Fibroblast of skin of left biceps (primary cell): ENCODE measurements around the gene DYNLT1.
"Not testable (repeated sequence)": the region's sequence is repeated elsewhere in the genome, so short reads cannot be mapped to it uniquely, and the experiment has no call there.

ENCODE experiments used
- DNase-seq, 2 experiments: peaks; one replicate each; pipeline ENCODE4 v3.0.0-alpha.2; 2013; ENCODE audit warnings: low read depth in 2 of 2

The DYNLT1 gene

DNA sequence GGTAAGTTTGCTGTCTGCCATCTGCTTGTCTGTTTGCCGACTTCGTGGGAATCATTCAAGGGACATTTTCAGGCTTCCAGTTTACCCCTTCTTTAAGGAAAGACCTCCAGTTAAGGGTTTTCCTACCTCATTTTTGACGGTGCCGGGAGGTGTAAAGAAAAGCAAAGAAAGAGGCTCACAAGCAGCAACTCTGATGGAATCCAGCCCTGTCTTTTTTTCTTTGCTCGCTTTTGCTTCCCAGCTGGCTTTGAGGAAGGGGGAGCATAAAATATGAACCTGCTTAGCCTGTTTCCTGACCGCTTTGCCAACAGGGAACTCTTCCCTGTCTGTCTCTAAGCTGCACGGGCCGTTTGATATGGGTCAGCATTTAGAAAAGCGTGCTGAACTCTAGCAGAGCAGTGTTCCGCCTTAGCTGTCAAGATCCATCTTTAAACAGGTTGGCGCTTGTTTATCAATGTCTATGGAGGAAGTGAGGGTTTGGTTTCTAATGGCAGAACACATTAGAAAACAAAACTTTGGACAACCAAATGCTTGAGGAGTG lies 19.2 kb upstream of the DYNLT1 start:
- no peak for DNase-seq

DNA sequence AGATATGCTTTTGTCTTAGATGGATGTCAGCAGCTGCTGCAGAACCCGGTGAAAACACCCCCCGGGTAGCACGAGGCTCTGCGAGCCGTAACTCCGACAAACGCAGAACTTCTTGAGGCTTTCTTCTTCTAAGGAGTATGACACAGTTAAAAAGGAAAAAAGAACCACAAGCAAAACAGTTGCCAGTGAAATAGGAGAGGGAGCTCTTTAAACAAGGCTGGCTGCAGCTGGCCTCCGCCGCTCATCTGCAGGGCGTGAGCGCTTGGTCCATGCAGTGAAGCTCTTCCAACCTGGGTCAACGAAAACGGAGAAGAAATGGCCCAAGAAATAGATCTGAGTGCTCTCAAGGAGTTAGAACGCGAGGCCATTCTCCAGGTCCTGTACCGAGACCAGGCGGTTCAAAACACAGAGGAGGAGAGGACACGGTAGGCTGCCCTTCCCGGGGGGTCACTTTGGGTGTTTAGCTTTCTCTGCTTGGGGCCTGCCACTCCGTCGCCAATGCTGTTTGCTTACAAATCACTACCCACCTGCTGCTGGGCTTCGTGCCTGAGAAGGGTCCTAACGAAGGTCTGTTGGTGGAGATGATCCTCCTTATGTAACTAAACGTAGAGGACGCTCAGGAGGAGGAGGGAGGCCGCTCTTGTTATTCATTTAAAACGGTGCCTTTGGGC lies 18.5 kb upstream of the DYNLT1 start:
- peak; percentile 49 to 52 for DNase-seq

DNA sequence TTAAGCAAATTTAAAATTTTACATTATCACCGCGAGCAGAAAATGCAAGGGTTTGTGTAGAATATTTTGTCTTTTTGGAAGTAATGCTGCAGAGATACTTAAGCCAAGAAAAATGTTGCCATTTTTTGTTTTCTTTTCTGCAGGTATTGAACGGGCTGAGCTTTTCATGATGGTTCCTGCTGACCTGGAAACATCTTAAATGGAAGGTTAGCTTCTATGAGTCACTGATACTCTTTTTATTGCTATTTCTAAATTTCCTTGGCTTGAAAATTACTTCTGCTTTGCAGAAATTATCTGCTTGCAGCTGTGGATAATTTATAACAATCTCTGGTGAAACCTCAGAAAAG lies 18.0 kb upstream of the DYNLT1 start:
- no peak for DNase-seq

DNA sequence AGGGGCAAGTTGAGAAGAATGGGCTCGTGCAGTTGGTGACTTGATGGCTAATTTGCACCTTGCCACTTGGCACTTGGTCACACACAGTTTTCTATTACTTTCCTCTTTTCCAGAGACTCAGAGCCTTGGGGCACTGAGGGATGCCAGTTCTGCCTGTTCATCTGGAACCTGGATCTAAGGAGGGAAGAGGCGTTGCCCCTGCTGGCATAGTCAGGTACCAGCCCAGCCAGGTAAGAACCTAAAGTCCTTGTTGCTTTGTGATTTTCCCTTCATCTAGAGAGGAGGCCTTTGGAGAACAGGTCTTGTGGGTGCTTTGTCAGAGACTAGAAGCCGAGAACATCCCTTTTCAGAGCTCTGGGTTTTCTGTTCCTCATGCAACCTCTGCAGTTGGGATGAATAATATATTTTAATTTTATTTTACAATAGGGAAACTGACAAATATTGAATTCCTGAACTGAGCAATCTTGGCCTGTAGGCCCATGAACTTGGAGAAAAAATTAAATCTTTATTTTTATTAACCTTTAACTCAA lies 16.7 kb upstream of the DYNLT1 start:
- DNase-seq, result no peak

DNA sequence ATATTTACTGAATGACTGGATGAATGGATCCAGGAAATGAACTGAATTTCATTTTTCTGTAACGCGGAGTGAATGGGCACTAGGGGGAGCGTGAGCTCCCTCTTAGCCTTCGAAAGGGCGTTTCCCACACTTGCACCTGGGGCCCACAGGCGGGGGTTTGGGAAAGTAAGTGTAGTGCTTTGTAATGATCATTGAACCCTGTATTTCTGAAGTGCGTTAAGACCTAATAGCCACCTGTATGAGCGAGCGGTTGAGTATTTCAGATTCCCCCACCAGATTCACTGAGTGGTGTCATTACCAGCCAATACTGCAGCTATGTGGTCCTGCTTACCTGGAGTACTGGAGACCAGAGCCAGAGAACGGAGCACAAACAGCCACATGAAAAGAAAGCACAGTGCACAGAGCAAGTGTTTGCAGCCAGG lies 15.8 kb upstream of the DYNLT1 start:
- no peak for DNase-seq

DNA sequence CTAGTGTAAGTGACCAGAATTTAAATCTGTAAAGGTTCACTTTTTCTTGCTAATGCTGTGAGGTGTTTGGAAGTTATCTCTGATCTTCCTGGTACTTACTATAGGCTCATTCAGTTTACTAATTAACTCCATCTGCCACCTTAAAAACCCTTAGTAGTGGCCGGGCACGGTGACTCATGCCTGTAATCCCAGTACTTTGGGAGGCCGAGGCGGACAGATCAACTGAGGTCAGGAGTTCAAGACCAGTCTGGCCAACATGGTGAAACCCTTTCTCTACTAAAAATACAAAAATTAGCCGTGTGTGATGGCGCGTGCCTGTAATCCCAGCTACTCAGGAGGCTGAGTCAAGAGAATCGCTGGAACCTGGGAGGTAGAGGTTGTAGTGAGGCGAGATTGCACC lies 12.4 kb upstream of the DYNLT1 start:
- not testable (repeated sequence) for DNase-seq

DNA sequence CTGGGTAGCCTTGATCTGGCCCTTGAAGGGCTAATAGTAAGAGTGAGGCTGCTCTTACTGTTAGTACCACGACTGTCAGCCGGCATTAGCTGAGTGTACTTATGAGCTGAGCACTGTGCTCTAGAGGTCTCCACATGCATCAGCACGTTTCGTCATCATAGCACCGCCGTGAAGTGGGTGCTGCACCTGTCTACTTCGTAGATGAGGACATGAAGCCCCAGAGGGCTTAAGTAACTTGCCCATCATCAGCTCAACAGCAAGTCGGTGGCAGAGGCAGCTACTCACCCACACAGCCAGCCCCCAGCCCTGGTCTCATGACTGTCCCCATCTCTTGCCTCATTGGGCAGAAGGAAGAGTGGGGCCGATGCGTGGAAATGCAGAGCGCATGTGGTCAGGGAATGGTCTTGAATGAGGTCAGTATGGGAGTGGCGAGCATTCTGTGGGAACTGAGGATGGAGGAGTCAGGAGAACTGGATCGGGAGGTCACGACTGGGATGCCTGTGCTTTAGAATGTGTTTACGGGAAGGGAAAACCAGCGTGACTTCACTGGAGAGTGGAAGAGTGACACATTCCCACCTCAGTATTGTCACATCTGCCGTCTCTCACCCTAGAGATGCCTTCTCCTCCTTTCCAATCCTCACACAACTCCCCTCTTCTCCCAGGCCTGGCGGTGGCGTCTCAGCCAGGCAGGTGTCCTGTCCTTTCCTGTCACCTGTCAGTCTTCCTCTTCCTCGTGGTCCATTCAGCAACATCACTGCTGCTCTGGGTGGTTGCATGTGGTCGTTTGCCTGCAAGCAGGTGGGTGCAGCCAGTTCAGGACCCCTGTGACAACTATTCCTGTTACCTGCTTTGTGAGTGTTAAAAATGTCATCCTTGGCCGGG lies 11.3 kb upstream of the DYNLT1 start:
- no peak for DNase-seq

DNA sequence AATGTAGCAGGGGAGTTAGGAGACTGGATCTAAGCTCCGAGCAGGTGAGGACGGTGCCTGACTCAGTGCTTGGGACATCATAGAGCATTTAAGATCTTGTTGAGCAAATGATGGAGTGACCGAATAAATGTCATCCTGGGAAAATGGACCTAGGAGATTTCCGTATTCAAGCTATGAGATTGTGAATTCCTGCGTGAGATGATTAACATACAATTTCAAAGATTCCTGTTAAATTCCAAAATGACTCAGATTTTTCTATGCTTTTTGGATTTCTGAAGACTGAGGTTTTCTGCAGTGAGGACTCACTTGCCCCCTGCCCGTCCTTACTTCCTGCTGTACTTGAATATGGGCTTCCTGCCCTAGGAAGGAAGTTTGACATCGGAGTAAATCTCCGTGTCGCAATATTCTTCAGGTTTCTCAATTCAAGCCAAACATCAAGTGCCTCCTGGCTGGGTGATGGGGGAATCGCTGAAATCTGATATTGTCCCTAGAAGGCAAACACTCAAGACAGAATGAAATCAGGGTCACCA lies 10.5 kb upstream of the DYNLT1 start:
- peak; percentile 43 for DNase-seq

DNA sequence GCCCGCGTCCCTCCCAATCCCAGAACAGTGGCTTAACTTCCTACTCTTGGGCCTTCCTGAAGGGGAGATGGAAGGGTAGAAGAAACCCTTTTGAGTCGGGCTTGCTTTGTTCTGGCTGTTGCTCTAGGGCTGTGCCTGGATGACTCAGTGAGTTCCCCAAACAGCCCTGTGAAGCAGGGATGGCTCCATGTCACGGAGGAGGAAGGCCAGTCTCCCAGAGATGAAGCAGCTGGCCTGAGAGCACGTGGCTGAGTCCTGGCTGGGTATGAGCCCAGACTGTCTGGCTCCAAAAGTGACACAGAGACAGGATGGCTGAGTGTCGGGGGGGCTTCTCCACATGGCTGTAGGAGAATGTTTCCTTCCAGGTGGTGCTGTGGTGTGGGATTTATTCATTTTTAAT lies 10.0 kb upstream of the DYNLT1 start:
- DNase-seq, result no peak

DNA sequence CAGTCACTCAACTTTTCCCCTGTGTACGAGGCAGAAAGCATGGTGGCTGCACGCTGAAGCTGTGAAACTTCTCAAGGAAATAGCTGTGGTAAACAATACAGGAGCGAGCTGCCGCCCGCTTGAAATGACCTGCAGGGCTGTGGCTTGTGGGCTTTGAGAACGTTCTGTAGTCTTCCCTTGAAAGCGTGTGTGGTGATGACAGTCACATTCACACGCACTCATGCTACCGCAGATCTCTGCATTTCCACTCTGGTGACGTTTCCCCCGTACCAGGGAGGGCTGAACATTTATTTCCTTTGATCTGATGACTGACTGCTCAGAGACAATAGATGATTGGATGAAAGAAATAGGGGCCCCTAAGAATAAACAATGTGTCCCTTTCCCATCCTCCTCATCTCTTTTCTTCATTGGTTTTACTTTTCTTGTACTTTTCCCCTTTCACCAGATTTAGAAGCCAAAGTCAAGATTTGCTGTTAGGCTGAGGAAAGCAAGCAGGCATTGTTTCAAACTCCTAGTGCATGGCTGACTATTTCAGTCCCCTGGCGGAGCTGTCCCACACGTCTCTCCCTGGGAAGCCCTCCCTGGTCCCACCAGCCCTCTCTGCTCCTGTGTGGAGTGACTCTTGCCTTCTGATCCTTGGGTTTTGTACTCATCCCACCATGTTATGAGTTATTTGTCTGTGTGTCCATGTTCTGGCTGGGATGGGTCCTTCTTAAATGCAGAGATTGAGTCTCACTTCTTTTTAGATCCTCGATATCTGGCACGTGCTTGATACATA lies 9.2 kb upstream of the DYNLT1 start:
- DNase-seq, result no peak

DNA sequence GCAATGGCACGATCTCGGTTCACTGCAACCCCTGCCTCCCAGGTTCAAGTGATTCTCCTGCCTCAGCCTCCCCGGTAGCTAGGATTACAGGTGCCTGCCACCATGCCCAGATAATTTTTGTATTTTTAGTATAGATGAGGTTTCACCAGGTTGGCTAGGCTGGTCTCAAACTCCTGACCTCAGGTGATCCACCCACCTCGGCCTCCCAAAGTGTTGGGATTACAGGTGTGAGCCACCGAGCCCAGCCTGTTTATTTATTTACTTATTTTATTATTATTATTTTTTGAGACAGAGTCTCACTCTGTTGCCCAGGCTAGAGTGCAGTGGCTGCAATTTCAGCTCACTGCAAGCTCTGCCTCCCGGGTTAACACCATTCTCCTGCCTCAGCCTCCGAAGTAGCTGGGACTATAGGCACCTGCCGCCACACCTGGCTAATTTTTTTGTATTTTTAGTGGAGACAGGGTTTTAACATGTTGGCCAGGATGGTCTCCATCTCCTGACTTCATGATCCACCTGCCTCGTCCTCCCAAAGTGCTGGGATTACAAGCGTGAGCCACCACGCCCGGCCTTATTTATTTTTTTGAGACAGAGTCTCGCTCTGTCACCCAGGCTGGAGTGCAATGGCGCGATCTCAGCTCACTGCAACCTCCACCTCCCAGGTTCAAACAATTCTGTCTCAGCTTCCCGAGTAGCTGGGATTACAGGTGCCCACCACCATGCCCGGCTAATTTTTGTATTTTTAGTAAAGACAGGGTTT lies 7.6 kb upstream of the DYNLT1 start:
- DNase-seq, result not testable (repeated sequence)

DNA sequence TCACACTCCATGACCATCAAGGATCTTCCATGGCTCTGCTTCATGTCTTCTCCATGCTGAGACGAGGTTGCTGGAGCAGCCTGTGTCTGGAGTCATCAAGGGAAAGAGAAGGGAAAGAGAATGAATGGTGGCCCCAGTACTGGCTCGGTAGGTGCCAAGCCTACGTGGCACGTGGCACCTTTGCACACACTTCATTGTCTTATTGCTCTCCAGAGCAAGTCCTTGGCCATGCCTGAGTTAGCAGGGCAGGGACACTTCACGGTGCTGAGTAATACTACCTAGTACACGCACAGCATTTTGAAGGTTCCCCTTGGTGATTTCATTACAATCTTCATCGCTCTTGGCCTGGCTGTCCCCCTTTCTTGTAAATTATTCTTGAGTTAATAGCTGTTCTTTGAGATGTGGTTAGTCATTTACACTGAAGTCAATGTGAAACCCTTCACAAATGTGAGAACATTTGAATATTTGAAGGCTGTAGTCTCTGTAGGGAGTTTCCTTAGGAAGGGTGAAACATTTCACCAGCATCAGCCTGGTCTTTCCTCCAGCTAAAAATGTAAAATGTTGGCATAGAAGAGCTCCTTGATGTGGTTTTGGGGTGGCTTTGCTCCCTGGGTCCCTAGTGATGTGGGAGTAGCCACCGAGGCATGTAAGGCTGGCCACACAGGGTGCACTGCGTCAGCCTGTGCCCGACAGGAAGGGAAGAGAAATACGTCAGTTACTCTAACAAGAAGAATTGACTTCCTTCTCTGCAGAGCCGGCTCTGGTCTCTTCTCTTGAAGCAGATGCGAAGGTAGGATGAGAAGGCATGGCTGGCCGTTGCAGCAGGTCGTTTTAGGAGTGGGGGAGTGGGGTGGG lies 5.0 kb upstream of the DYNLT1 start, which contains the start of gene SYTL3:
TSS of gene SYTL3 (plus strand) at position 766 of the 855 bp plus-strand sequence. CDS start 13,215 bp downstream, outside the sequence.
- DNase-seq, result no peak

DNA sequence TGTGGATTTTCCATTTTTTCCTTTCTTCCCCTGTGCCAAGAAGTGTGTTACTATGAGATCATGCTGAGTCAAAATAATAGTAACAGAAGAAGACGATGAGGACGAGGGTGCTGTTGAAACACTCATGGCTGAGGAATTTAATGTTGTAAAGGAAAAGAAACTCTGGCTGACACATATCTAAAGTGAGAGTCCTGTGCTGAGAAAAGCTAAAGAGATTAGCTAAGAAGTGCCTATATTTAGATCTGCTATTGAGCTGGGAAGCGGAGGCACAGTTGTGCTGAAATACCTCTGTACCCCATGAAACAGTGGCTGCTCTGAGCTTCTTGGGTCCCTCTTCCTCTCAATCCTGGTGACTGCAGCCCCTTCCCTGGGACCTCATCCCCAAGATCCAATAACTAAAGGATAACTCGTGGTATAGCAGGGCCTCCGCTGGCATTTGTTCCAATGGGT lies 4.2 kb upstream of the DYNLT1 start:
- peak; percentile 77 to 79 for DNase-seq

DNA sequence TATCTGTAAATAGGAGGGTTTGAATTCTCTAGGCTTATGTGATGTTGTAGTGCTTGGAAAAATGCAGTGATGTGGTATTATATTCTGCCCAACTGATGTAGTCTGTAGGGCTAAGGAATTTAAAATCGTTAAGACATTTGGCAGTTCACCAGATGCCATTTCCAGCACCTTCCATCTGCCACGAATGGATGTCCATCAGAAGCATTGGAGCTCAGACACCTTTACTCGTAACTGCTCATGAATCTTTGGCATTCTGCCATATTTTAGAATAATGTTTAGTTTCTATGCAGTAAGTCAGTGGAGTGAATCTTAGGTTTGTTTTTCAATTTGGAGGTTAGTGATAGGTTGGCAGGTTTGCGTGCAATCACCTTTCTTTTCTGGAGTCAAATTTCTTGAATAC lies 3.0 kb upstream of the DYNLT1 start:
- no peak for DNase-seq

DNA sequence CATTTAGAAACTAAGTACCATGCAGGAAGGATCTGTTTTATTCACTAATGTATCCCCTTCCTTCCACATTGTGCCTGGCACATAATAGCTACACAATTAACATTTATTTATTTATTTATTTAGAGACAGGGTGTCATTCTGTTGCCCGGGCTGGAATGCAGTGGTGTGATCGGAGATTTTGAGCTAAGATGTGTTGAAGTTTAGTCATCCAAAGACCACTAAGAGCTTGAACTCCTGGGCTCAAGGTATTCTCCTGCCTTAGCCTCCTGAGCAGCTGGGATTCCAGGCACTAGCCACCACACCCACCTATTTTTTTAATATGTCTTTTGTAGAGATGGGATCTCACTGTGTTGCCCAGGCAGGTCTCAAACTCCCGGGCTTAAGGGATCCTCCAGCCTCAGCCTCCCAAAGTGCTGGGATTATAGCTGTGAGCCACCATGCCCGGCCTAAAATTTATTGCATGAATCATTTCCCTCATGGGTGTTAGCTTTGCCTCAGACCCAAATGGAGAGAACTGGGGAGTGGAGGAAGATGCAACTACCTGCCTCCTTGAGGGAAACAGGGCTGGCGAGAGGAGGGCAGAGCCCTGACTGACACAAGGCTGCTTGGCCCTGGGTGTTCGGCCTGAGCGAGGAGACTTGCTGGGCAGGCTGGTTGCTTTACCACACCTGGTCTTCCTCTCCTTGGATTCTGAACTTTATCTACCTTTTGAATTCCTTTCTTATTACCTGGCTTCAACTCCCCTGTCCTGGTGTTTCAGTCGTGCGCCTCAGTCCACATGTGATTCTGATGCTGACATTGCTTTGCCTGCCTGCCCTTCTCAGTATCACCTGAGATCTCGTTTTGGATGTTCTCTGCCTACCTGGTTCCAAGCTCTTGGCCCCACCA lies 1.7 kb upstream of the DYNLT1 start:
- no peak for DNase-seq

DNA sequence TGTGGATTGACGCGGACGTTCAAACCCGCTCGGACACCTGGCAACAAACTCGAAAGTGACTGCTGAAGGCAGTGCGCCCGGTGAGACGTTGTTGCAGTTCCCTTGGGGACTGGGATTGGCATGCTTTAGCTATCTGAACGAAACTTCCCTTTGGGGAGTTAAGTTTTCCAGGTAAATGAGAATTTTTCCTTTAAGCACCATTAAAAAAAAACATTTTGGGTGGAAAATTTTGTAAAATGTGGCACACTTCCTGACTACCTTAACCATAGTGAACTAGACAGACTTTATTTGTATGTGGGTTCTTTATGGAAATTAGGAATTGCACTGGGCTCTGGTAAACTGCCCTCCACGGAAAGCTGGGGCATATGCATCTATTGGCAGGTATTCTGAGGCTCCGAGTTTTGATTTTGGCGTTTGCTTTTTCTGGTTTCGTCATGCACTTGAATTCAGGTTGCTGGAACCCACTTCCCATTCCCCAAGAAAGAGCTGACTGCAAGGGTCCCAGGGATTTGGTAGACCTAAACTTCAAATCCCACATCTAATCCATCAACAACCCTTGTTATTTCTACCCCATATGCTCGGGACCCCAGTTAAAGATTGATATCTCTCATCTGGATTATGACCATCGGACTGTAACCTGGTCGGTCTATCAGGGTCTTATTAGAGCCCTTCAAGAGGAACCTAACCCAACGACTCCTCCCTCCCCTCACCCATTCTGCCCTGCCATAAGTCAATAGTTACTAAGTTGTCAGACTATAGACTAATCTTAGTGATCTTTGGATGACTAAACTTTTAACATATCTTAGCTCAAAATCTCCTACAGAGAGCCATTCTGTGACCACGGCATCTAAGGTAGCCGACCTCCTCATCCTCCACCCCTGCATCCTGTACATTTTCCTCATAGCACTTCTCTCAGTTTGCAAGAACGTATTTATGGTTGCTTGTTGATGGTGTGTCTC lies 800 bp upstream of the DYNLT1 start:
- DNase-seq, result no peak

DNA sequence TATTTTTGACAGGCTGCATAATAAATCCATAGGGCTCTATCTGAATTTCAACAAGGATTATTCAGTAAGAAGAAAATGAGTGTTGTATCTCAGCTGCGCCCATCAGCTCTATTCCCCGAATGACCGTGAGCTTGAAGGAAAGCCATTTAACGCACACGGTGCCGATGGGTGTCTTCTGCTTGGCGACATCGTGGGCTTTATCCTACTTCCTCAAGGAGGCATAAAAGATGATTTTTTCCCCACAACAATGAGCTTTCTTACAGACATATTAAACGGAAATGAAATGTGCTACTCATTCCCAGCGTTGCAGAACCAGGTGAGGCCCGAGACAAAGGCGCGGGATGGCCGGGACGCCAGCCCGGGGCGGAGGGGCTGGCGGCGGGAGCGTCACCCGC lies 710 bp downstream of the DYNLT1 start:
- no peak for DNase-seq
